SK-N-MC (cell line): ENCODE results near the gene KCNN3.

Source experiments
- DNase-seq: peaks from one replicate; pipeline ENCODE4 v3.0.0-alpha.2; 2011; ENCODE audit warnings: low read depth, low spot score
- H3K27ac ChIP-seq: fragments of 200-600 bp; sonication (generic); 2 replicates; pipeline ENCODE4 v1.5.1; 2016; ENCODE audit warnings: mixed run types
- H3K36me3 ChIP-seq: fragments of 200-600 bp; sonication (generic); 2 replicates; pipeline ENCODE4 v1.6.1; 2017; ENCODE audit warnings: antibody characterized with exemption, low read length, mixed read lengths; ENCODE audit not compliant: insufficient read depth
- H3K4me3 ChIP-seq: fragments of 200-600 bp; sonication (generic); 2 replicates; pipeline ENCODE4 v1.5.1; 2016
- H3K9ac ChIP-seq: fragments of 200-600 bp; sonication (generic); 2 replicates; pipeline ENCODE4 v1.8.0; 2017; ENCODE audit warnings: mixed run types, mixed read lengths; ENCODE audit not compliant: insufficient read length
- H3K9me3 ChIP-seq: fragments of 200-600 bp; sonication (generic); 2 replicates; pipeline ENCODE4 v1.6.1; 2017; ENCODE audit warnings: low read depth, mild to moderate bottlenecking, antibody characterized with exemption, low read length, moderate library complexity, mixed read lengths
- EZH2 ChIP-seq: fragments of 200-600 bp; sonication (generic); IDR thresholded peaks from one replicate; pipeline ENCODE4 v1.6.1; 2017; ENCODE audit warnings: antibody characterized with exemption
- FOXP2 ChIP-seq: optimal IDR thresholded peaks from 2 replicates; pipeline ENCODE3; 2011; ENCODE audit warnings: mild to moderate bottlenecking, moderate library complexity; ENCODE audit not compliant: insufficient read depth; ENCODE audit errors: extremely low read length, control extremely low read depth
- POLR2AphosphoS5 ChIP-seq: IDR thresholded peaks from 2 replicates; pipeline ENCODE4 v1.6.1; 2012; ENCODE audit warnings: mild to moderate bottlenecking, low read depth, low read length, borderline replicate concordance

The KCNN3 gene

DNA sequence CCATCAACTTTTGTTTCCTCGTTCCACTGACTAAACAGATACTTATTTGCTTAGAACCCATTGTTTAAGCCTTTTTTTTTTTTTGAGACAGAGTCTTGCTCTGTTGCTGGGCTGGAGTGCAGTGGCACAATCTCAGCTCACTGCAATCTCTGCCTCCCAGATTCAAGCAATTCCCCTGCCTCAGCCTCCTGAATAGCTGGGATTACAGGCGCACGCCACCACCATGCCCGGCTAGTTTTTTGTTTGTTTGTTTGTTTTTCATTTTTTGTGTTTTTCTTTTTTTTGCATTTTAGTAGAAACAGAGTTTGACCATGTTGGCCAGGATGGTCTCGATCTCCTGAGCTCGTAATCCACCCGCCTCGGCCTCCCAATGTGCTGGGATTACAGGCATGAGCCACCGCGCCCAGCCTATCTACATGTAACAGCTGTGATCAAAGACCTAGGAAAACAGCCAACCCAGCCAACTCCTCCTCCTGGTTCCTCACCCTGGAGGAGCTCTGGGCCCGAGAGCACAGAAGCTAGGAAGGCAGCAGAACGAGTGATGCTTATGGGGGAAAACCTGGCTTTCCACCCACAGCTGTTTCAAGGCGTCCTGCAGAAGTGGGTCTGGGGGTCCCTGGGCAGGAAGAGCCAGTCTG, 32.9 kb downstream of the KCNN3 start:
- Histone ChIP-seq H3K36me3 (no peaks in the 10 kb centered on the region), H3K27ac (no peak overlapping the region), H3K4me3 (no peak overlapping the region), H3K9ac (no peak overlapping the region), H3K9me3 (no peaks in the 10 kb centered on the region)
- TF ChIP-seq EZH2 (no peak), FOXP2 (no peak), POLR2AphosphoS5 (no peak)
- no peak for DNase-seq

DNA sequence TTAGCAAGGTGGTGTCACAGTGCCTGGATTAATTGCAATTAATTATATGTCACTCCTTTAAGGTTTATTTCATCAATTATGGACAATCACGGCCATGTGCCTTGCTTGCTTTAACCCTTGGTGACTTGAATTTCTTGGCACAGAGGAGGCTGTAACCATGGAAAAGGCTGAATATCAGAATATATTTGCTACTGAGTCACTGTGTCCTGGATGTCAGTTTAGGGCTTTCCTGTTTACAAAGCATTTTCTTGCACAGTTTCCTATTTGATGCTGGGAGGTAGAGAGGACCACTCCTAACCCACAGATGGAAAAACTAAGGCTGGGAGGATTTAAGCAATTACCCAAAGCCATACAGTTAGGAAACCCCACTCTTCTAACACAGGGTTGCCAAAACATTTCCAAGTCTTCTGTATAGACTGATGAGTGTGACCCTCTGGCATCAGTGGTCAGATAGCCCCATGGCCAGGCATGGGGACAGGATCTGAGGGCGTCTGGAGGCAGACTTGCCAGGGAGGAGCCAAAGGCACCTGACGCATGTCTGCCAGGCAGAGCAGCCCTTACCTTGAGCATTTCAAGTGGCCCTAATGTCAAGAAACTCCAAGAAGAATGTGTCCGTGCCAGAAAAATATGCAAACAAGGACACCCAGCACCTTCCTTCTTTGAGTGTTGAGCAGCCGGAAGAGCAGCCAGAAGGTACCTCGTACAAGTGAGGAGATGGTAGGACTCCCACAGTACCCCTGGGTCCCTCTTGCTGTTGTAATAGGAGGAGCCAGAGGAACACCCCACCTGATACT, 34.4 kb downstream of the KCNN3 start:
- H3K9ac ChIP-seq, result no peak overlapping the region
- H3K9me3 ChIP-seq, result no peaks in the 10 kb centered on the region
- no peaks in the 10 kb centered on the region for H3K36me3 ChIP-seq
- no peak overlapping the region for H3K4me3 ChIP-seq
- DNase-seq, result no peak
- H3K27ac ChIP-seq, result no peak overlapping the region
- no peak for TF ChIP-seq EZH2
- TF ChIP-seq POLR2AphosphoS5, result no peak
- no peak for TF ChIP-seq FOXP2

DNA sequence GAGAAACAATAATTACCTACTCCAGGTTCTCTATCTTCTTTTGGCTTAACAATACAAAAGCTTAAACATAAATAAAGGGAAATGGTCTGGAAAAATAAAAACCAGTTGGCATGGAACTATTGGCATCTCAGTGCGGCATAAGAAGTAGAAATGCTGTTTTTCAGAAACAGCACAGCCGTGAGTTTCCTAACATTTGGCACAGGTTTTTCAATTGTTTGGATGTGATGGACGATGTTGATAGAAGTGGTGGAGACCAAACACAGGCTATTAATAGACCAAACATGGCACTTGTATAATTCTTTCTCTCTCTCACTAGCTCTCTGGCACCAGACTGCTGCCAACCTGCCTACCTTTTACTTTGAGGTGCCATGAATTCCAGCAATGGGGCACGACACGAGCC, 36.2 kb downstream of the KCNN3 start:
- no peak for TF ChIP-seq FOXP2
- no peak for TF ChIP-seq EZH2
- TF ChIP-seq POLR2AphosphoS5, result no peak
- Histone ChIP-seq H3K36me3 (no peaks in the 10 kb centered on the region), H3K9me3 (no peaks in the 10 kb centered on the region), H3K27ac (no peak overlapping the region), H3K4me3 (no peak overlapping the region), H3K9ac (no peak overlapping the region)
- no peak for DNase-seq

DNA sequence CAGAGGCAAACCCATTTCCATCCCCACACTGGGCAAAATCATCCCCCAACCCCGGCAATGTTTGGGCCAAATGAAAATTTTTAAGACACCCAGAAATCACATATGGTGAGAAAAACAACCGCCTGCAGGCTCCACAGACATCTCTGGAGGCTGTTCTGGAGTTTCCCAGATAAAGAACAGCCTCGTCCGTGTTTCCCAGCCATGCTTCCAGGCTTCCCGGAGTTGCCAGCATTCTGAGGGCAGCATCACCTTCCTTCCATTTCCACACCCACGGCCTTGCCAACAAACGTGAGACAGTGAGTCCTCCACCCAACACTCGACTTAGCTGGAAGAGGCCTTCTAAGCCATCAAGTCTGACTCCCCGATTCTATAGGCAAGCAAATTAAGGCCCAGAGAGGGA, 36.9 kb downstream of the KCNN3 start:
- Histone ChIP-seq H3K9ac (no peak overlapping the region), H3K27ac (no peak overlapping the region), H3K4me3 (no peak overlapping the region), H3K9me3 (no peaks in the 10 kb centered on the region), H3K36me3 (no peaks in the 10 kb centered on the region)
- TF ChIP-seq EZH2, result no peak
- TF ChIP-seq FOXP2, result no peak
- no peak for TF ChIP-seq POLR2AphosphoS5
- DNase-seq, result no peak

DNA sequence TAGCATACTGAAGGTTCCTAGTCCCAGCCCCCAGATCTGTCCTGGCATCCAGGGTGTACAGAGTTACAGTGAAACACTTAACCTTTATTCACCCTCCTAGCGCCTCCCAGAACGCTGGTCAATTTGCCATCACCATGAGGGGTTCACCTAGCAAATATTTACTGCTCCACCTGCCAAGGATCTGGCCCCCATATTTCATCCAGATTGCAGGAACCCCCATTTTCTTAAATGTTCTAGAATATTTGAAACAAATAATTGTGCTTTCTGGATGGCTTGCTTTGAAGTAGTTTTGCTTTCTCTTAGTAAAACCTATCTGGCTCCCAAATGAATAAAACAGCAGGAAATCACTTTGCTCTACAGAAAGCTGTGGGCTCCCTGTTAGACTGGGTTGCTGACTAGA, 37.7 kb downstream of the KCNN3 start:
- H3K9ac ChIP-seq, result no peak overlapping the region
- no peak for DNase-seq

DNA sequence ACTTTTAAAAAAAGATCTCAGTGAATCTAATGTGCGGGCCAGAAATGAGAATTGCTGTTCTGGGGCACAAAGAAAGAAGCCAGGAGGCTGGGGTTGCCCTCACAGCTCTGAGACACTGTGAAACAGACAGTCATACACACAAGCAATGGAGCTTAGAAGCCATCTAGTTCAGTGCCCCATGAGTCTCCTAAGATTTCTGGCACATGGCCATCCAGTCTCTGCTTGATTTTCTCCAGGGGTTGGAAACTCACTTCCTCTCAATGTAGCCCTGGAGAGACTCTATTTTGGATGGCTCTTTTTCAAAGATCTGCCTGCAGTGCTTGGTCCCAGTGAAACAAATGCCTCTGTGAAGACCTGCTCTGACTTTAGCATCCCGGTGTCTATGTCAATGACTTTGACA, 38.6 kb downstream of the KCNN3 start:
- Histone ChIP-seq H3K9me3 (no peaks in the 10 kb centered on the region), H3K27ac (no peak overlapping the region), H3K9ac (no peak overlapping the region), H3K4me3 (no peak overlapping the region), H3K36me3 (no peaks in the 10 kb centered on the region)
- no peak for DNase-seq
- TF ChIP-seq EZH2, result no peak

More for the DNA sequence above, 37.7 kb downstream of the KCNN3 start:
- no peak overlapping the region for H3K27ac ChIP-seq
- TF ChIP-seq FOXP2, result no peak
- TF ChIP-seq EZH2, result no peak
- no peak for TF ChIP-seq POLR2AphosphoS5
- H3K9me3 ChIP-seq, result no peaks in the 10 kb centered on the region
- H3K4me3 ChIP-seq, result no peak overlapping the region
- no peaks in the 10 kb centered on the region for H3K36me3 ChIP-seq

DNA sequence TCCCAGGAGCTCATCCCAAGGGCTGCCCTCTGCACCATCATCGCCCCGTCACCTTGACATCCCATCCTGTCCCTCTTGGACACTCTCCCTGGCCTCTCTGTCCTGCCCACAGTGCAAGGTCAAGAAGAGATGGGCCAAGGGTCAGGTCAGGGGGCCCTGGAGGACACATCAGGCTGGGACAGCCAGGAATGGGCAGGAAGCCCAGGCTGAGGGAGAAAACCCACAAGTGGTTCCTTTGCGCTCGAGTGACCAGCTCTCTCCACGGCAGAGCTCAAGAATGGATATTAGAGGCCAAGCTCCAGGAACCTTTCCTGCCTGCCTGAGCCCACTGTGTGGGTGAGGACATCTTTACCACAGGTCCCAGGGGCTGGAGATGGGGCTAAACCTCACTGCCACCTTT, 41.0 kb downstream of the KCNN3 start:
- Histone ChIP-seq H3K27ac (no peak overlapping the region), H3K9ac (no peak overlapping the region), H3K36me3 (no peaks in the 10 kb centered on the region), H3K9me3 (no peaks in the 10 kb centered on the region), H3K4me3 (no peak overlapping the region)
- TF ChIP-seq FOXP2 (no peak), POLR2AphosphoS5 (no peak)
- no peak for DNase-seq

DNA sequence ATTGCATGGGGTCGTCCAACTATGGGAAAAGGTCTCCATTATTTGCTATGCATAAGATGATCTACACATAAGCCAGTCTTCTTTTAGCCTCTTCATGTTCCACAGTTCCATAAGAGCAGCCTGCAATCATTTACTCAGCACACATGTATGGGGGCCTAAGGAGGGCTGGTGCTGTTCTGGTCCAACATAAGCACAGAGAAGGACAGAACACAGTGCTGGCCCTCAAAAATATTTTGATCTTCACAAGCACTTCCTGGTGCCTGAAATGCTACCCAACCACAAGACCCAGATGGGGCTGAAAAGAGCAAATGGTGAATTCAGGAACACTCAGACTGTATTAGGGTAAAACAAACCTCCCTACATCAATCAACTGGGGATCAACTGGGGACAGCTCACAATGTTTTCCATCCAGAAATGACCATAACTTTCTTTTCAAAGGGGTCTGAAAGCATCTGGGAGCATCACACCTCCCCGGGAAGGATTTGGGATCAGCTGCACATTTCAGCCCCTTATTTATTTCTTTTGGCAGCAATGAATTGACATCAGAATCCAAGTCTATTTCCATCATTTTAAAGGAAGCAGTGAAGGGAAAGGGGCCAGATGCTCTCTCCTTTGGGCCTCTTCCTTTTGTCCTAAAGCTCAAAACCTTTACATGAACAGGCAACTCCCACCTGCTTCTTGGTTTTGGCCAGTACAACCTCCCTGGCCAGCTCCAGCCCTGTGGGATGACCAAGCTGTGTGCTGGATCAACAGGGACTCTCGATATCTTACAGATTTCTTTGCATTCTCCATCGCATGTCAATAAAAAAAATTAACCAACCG, 45.7 kb downstream of the KCNN3 start:
- H3K9ac ChIP-seq, result no peak overlapping the region
- DNase-seq, result no peak
- no peaks in the 10 kb centered on the region for H3K36me3 ChIP-seq
- H3K27ac ChIP-seq, result no peak overlapping the region
- TF ChIP-seq POLR2AphosphoS5, result no peak
- TF ChIP-seq FOXP2, result no peak
- TF ChIP-seq EZH2, result no peak
- no peak overlapping the region for H3K4me3 ChIP-seq
- H3K9me3 ChIP-seq, result no peaks in the 10 kb centered on the region

DNA sequence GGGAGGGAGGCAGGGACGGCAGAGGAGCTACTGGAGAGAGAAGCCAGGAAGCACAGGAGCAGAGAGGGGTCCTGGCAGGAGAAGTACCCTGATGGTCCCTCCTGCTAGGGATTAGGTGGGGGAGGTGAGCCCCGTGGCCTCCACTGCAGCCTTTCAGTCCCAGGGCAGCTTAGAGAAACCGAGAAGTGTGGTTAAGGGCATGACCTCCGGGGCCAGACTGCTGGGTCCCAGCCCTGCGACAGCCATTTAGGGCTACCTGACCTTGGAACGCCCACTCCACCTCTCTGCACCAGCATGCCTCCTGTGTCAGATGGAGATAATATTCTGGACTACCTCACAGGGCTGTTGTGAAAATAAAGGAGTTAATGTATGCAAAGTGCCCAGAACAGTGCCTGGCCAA, 47.4 kb downstream of the KCNN3 start:
- H3K9me3 ChIP-seq, result no peaks in the 10 kb centered on the region
- no peaks in the 10 kb centered on the region for H3K36me3 ChIP-seq
- H3K27ac ChIP-seq, result no peak overlapping the region
- H3K4me3 ChIP-seq, result no peak overlapping the region
- no peak for TF ChIP-seq FOXP2
- no peak for TF ChIP-seq EZH2
- no peak for TF ChIP-seq POLR2AphosphoS5
- no peak overlapping the region for H3K9ac ChIP-seq
- DNase-seq, result no peak
